Measurements from ENCODE around the gene PAQR5.
"Not testable (repeated sequence)": the region's sequence is repeated elsewhere in the genome, so short reads cannot be mapped to it uniquely, and the experiment has no call there.

The PAQR5 gene

DNA sequence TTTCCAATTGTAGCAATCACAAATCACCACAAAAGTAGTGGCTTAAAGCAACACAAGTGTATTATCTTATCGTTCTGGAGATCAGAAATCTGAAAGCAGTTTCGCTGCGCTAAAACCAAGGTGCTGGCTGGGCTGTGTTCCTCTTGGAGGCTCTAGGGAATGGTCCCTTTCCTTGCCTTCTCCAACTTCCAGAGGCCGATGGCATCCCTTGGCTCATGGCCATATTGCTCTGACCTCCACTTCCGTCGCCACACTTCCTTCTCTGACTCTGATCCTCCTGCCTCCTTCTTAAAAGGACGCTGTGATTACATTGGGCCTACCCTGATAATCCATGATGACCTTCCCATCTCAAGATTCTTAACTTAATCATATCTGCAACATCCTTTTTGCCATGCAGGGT, 10.7 kb upstream of the PAQR5 start:
- no peak for DNase-seq
- no peak overlapping the region for H3K4me3 ChIP-seq (ENCODE audit: control insufficient read depth in 1 of 7, extremely low read depth in 1 of 7, insufficient read depth in 4 of 7, low read depth in 2 of 7, low read length in 6 of 7)
- H3K4me1 ChIP-seq (ENCODE audit: control extremely low read depth in 1 of 4, control insufficient read depth in 4 of 4, insufficient read depth in 4 of 4, low read length in 3 of 4) = no peaks in the 10 kb centered on the region
- ChIA-PET POLR2A (no interaction called here), CTCF (no interaction called here)
- no peaks in the 10 kb centered on the region for H3K9me3 ChIP-seq (ENCODE audit: control extremely low read depth in 1 of 5, control insufficient read depth in 4 of 5, insufficient read depth in 2 of 5, low read depth in 1 of 5, low read length in 4 of 5)
- no peak overlapping the region for H3K27ac ChIP-seq (ENCODE audit: insufficient read depth in 1 of 2, low read depth in 1 of 2, low read length in 2 of 2, poor library complexity in 1 of 2, severe bottlenecking in 2 of 2)
- WGBS (ENCODE audit: insufficient coverage) = 97% methylated on average over 7 of the region's 7 CpGs
- H3K36me3 ChIP-seq (ENCODE audit: control insufficient read depth in 4 of 4, insufficient read depth in 4 of 4, low read length in 3 of 4) = no peaks in the 10 kb centered on the region
- H3K27me3 ChIP-seq (replicated peaks in 2 of 5; ENCODE audit: control insufficient read depth in 4 of 5, insufficient read depth in 5 of 5, low read length in 4 of 5) = no peaks in the 10 kb centered on the region

GRCh38 chr15:69288531-69289341, 10.0 kb upstream of the PAQR5 start:
- ChIA-PET POLR2A (interaction anchor here (0.6 kb wide), 1 partner anchor 67 kb away, joined by 4 read pairs; no protein-coding TSS in a partner anchor), CTCF (interaction anchor here (2.1 kb wide), 1 partner anchor 9 kb away, joined by 7 read pairs; no protein-coding TSS in a partner anchor)
- Histone ChIP-seq H3K36me3 (ENCODE audit: control insufficient read depth in 4 of 4, insufficient read depth in 4 of 4, low read length in 3 of 4) (no peaks in the 10 kb centered on the region), H3K4me1 (ENCODE audit: control extremely low read depth in 1 of 4, control insufficient read depth in 4 of 4, insufficient read depth in 4 of 4, low read length in 3 of 4) (no peaks in the 10 kb centered on the region), H3K27ac (ENCODE audit: insufficient read depth in 1 of 2, low read depth in 1 of 2, low read length in 2 of 2, poor library complexity in 1 of 2, severe bottlenecking in 2 of 2) (no peak overlapping the region), H3K4me3 (ENCODE audit: control insufficient read depth in 1 of 7, extremely low read depth in 1 of 7, insufficient read depth in 4 of 7, low read depth in 2 of 7, low read length in 6 of 7) (no peak overlapping the region), H3K9me3 (ENCODE audit: control extremely low read depth in 1 of 5, control insufficient read depth in 4 of 5, insufficient read depth in 2 of 5, low read depth in 1 of 5, low read length in 4 of 5) (no peaks in the 10 kb centered on the region), H3K27me3 (replicated peaks in 2 of 5; ENCODE audit: control insufficient read depth in 4 of 5, insufficient read depth in 5 of 5, low read length in 4 of 5) (no peaks in the 10 kb centered on the region)
- no peak for DNase-seq
- 93% methylated on average over 11 of the region's 11 CpGs for WGBS (ENCODE audit: insufficient coverage)

- POLR2A ChIA-PET = no interaction called here
- H3K36me3 ChIP-seq (ENCODE audit: control insufficient read depth in 4 of 4, insufficient read depth in 4 of 4, low read length in 3 of 4) = no peaks in the 10 kb centered on the region
- DNase-seq = no peak
- H3K9me3 ChIP-seq (ENCODE audit: control extremely low read depth in 1 of 5, control insufficient read depth in 4 of 5, insufficient read depth in 2 of 5, low read depth in 1 of 5, low read length in 4 of 5) = no peaks in the 10 kb centered on the region
- no peaks in the 10 kb centered on the region for H3K27me3 ChIP-seq (replicated peaks in 2 of 5; ENCODE audit: control insufficient read depth in 4 of 5, insufficient read depth in 5 of 5, low read length in 4 of 5)
- H3K27ac ChIP-seq (ENCODE audit: insufficient read depth in 1 of 2, low read depth in 1 of 2, low read length in 2 of 2, poor library complexity in 1 of 2, severe bottlenecking in 2 of 2) = no peak overlapping the region
- WGBS (ENCODE audit: insufficient coverage) = 91% methylated on average over 4 of the region's 8 CpGs
- H3K4me1 ChIP-seq (ENCODE audit: control extremely low read depth in 1 of 4, control insufficient read depth in 4 of 4, insufficient read depth in 4 of 4, low read length in 3 of 4) = no peaks in the 10 kb centered on the region
- H3K4me3 ChIP-seq (ENCODE audit: control insufficient read depth in 1 of 7, extremely low read depth in 1 of 7, insufficient read depth in 4 of 7, low read depth in 2 of 7, low read length in 6 of 7) = no peak overlapping the region
- CTCF ChIA-PET = interaction anchor here (2.1 kb wide), 1 partner anchor 10 kb away, joined by 7 read pairs; no protein-coding TSS in a partner anchor
Observed at GRCh38 chr15:69289342-69290146, 9.2 kb upstream of the PAQR5 start.

DNA sequence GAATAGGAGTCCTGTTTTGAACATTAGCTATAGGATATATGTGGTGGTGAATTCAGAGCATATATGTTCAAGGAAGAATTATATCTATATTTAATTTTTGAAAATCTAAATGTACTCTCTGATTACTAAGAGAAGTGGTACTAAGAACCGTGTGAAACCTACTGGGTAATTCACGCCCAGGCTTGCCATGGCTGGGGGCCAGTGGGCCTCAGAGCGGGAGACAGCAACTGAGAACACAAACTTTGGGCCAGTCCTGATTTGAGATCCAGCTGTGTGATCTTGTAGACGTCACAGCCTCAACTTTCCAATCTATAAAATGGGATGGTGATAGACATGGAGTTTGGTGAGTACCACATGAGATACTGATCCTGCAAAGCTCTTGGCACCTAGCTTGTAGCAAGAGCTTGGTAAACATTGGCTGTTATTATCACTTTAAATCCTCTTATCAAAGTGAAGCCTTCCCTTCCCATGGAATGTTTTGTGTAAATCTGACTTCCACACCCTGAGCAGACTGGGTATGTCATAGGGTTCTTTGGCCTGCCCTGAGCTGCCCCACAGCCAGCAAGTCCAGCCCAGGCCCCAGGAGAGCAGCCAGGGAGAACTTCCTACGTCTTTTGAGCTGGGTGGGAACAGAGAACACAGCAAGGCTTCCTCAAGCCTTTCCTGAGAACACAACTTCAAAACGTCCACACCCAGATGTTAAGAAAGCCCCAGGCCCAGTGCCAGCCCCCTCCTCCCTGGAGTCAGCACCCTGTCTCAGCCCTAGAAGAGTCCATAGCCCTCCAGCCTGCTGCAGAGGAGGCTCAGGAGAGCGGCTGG, 8.2 kb upstream of the PAQR5 start:
- no peak for DNase-seq
- Histone ChIP-seq H3K4me3 (ENCODE audit: control insufficient read depth in 1 of 7, extremely low read depth in 1 of 7, insufficient read depth in 4 of 7, low read depth in 2 of 7, low read length in 6 of 7) (no peak overlapping the region), H3K9me3 (ENCODE audit: control extremely low read depth in 1 of 5, control insufficient read depth in 4 of 5, insufficient read depth in 2 of 5, low read depth in 1 of 5, low read length in 4 of 5) (no peaks in the 10 kb centered on the region), H3K4me1 (ENCODE audit: control extremely low read depth in 1 of 4, control insufficient read depth in 4 of 4, insufficient read depth in 4 of 4, low read length in 3 of 4) (no peaks in the 10 kb centered on the region), H3K27ac (ENCODE audit: insufficient read depth in 1 of 2, low read depth in 1 of 2, low read length in 2 of 2, poor library complexity in 1 of 2, severe bottlenecking in 2 of 2) (no peak overlapping the region), H3K36me3 (ENCODE audit: control insufficient read depth in 4 of 4, insufficient read depth in 4 of 4, low read length in 3 of 4) (no peaks in the 10 kb centered on the region), H3K27me3 (replicated peaks in 2 of 5; ENCODE audit: control insufficient read depth in 4 of 5, insufficient read depth in 5 of 5, low read length in 4 of 5) (peaks cover 0 to under 1% (median 0%) of the 10 kb centered on the region in 5 experiments)
- 90% methylated on average over 6 of the region's 7 CpGs for WGBS (ENCODE audit: insufficient coverage)
- POLR2A ChIA-PET = no interaction called here
- CTCF ChIA-PET = interaction anchor here (0.6 to 2.1 kb wide), 3 partner anchors 11 to 1391 kb away, joined by 3 to 7 read pairs (median 3); no protein-coding TSS in a partner anchor

DNA sequence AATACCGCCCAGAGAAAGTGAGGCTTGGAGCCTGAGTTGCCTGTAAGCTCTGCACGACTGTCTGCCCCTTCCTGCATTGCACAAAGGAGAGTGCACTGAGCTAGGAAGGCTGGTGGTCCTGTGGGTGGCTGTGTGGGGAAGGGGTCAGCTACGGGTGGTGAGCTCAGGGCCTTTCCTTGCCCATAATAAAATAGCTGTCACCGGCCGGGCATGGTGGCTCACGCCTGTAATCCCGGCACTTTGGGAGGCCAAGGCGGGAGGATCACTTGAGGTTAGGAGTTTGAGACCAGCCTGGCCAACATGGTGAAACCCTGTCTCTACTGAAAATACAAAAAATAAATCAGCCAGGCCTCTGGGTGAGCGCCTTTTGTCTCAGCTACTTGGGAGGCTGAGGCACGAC, 7.1 kb upstream of the PAQR5 start:
- CTCF ChIA-PET = interaction anchor here (1.2 to 2.1 kb wide), 2 partner anchors 12 to 14 kb away, joined by 3 to 5 read pairs; no protein-coding TSS in a partner anchor
- H3K36me3 ChIP-seq (ENCODE audit: control insufficient read depth in 4 of 4, insufficient read depth in 4 of 4, low read length in 3 of 4); H3K4me3 ChIP-seq (ENCODE audit: control insufficient read depth in 1 of 7, extremely low read depth in 1 of 7, insufficient read depth in 4 of 7, low read depth in 2 of 7, low read length in 6 of 7); H3K27me3 ChIP-seq (replicated peaks in 2 of 5; ENCODE audit: control insufficient read depth in 4 of 5, insufficient read depth in 5 of 5, low read length in 4 of 5); H3K4me1 ChIP-seq (ENCODE audit: control extremely low read depth in 1 of 4, control insufficient read depth in 4 of 4, insufficient read depth in 4 of 4, low read length in 3 of 4); H3K9me3 ChIP-seq (ENCODE audit: control extremely low read depth in 1 of 5, control insufficient read depth in 4 of 5, insufficient read depth in 2 of 5, low read depth in 1 of 5, low read length in 4 of 5); DNase-seq; H3K27ac ChIP-seq (ENCODE audit: insufficient read depth in 1 of 2, low read depth in 1 of 2, low read length in 2 of 2, poor library complexity in 1 of 2, severe bottlenecking in 2 of 2); POLR2A ChIA-PET: not testable (repeated sequence)
- WGBS (ENCODE audit: insufficient coverage) = 92% methylated on average over 7 of the region's 10 CpGs

- no peaks in the 10 kb centered on the region for H3K9me3 ChIP-seq (ENCODE audit: control extremely low read depth in 1 of 5, control insufficient read depth in 4 of 5, insufficient read depth in 2 of 5, low read depth in 1 of 5, low read length in 4 of 5)
- H3K4me3 ChIP-seq (ENCODE audit: control insufficient read depth in 1 of 7, extremely low read depth in 1 of 7, insufficient read depth in 4 of 7, low read depth in 2 of 7, low read length in 6 of 7) = no peak overlapping the region
- H3K36me3 ChIP-seq (ENCODE audit: control insufficient read depth in 4 of 4, insufficient read depth in 4 of 4, low read length in 3 of 4) = no peaks in the 10 kb centered on the region
- H3K27ac ChIP-seq (ENCODE audit: insufficient read depth in 1 of 2, low read depth in 1 of 2, low read length in 2 of 2, poor library complexity in 1 of 2, severe bottlenecking in 2 of 2) = no peak overlapping the region
- no peak for DNase-seq
- 95% methylated on average over 9 of the region's 10 CpGs for WGBS (ENCODE audit: insufficient coverage)
- ChIA-PET CTCF (interaction anchor here (2.1 kb wide), 1 partner anchor 11 kb away, joined by 5 read pairs; no protein-coding TSS in a partner anchor), POLR2A (no interaction called here)
- no peaks in the 10 kb centered on the region for H3K4me1 ChIP-seq (ENCODE audit: control extremely low read depth in 1 of 4, control insufficient read depth in 4 of 4, insufficient read depth in 4 of 4, low read length in 3 of 4)
- H3K27me3 ChIP-seq (replicated peaks in 2 of 5; ENCODE audit: control insufficient read depth in 4 of 5, insufficient read depth in 5 of 5, low read length in 4 of 5) = peaks cover 0 to 12% (median 5%) of the 10 kb centered on the region in 5 experiments
Observed at GRCh38 chr15:69292826-69293420, 5.8 kb upstream of the PAQR5 start.
